Measurements from ENCODE around the gene CLK2.
"Not testable (repeated sequence)": the region's sequence is repeated elsewhere in the genome, so short reads cannot be mapped to it uniquely, and the experiment has no call there.

The CLK2 gene

DNA sequence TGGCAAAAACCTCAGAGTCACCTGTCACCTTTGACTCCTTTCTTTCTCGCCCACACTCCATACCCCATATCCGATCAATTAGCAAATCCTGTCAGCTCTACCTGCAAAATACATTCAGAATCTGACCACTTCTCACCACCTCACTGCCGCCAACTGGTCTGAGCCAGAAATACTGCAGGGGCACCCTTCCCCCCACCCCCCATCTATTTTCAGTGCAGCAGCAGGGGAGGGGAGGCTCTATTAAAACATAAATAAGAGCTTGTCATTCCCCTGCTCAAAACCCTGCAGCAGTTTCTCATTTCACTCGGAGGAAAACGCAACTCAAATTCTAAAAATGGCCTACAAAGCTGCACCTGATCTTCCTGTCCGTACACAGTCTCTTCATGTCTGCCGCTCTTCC, 24.1 kb upstream of the CLK2 start:
- DNase-seq (ENCODE audit: low read depth in 1 of 2, low spot score in 1 of 2), result no peak

DNA sequence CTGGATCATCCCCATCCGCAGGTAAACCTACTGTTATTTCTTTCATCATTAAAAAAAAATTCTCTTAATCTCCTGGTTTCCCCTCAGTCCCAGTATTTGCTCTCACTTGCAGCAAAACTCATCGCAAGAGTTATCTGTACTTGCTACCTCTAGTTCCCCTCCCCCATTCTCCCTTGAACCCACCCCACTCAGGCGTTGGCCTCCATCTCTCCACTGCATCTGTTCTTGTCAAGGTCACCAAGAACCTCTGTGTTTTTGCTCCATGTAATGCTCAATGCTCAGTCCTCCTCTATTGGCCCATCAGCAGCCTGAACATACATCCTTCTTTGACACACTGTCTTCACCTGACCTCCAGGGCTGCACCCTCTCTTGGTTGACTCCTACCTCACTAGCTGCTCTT, 23.4 kb upstream of the CLK2 start:
- no peak for DNase-seq (ENCODE audit: low read depth in 1 of 2, low spot score in 1 of 2)

DNA sequence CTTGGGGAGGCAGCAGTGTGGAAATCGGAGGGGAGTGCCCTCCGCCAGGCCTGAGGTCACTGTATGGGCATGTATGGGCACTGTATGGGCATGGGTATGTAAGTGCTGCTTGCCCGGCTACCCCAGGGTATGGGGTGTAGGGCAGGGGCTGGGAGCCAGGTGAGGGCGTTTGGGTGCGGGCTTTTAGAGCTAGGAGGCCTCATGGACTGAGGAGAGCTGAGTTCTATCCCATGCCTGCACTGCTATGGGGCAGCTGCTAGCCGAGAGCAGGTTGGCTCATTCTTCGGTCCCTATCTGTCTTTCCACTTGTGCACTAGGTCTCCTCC, 22.6 kb upstream of the CLK2 start:
- DNase-seq (ENCODE audit: low read depth in 1 of 2, low spot score in 1 of 2), result no peak

DNA sequence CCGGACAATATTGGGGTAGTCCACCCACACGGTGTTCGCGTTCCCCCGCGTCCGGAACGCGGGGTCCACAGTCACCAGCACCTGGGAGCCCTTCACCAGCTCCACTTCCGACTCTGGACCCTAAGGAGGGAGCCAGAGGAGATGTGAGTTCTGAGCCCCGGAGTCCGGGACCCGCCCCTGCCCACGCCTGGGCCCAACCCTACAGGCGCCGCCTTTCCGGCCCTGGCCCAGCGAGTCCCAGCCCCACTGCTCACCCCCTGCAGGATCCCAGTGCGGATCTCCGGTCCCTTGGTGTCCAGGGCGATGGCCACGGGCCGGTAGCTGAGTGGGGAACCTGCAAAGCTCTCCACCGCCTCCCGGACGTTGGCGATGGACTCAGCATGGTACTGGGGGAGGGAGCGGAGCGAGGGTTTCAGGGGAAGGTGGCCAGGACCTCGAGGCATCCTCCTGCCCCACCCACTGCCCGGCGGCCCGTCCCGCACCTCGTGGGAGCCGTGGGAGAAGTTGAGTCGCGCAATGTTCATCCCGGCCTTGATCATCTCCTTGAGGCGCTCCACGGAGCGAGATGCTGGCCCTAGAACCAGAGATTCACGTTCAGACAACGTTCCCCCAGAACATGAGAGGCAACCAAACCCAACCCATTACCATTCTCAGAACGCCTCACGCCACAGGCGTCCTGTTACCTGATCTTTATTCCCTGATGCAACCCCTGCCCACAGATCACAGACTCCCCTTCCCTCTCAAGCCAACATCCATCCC, 22.1 kb upstream of the CLK2 start:
- DNase-seq (ENCODE audit: low read depth in 1 of 2, low spot score in 1 of 2), result no peak

DNA sequence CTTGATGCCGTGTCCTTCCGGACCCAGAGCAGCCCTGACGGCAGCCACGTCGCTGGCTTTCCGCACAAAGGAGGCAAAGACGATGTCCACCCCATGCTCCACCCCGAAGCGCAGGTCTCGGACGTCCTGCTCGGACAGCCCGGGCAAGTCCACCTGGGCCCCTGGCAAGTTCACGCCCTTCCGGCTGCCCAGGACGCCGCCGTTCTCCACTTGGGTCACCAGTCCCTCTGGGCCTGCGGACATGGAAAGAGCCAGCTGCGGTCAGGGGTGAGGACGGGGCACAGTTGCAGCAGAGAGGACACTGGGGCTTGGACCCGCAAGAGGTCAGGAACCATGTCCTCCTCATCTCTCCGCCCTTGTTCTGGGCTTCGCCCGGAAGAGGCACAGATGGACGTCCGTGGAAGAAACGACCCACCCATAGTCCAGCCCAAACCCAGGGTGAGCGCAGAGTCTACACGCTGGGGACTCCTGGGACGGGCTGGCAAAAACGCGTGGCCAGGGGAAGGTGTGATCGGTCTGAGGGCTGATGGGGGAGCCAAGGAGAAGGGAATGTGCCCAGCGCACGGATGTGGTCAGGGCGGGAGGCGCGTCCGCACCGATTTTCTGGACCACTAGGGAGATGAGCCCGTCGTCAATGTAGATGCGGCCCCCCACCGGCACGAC, 21.3 kb upstream of the CLK2 start:
- no peak for DNase-seq (ENCODE audit: low read depth in 1 of 2, low spot score in 1 of 2)

DNA sequence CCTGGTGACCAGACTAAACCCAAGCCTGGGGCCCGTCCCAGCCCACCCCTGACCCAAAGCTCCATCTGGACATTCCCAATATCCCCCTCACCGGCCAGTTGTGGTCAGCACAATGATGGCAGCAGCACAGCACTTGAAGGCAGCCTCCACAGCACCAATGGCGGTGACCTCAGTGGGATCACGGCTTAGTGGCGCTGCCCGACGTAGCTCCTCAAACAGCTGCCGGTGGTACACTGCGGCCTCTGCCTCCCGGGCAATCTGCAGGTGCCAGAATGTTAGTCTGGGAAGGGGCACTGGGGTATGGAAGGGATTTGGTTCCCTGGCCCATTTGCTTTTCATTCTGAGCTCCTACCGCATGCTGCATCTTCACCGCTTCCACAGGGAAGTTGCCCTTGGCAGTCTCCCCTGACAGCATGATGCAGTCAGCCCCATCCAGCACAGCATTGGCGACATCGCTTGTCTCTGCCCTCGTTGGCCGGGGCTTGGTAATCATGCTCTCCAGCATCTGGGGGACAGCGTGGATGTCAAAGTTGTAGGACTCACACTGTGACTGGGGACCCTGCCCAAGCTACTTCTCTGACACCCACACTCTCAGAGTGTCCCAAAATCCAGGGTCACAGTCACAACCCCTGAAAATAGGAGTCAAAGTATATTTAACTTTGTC, 19.9 kb upstream of the CLK2 start:
- no peak for DNase-seq (ENCODE audit: low read depth in 1 of 2, low spot score in 1 of 2)

DNA sequence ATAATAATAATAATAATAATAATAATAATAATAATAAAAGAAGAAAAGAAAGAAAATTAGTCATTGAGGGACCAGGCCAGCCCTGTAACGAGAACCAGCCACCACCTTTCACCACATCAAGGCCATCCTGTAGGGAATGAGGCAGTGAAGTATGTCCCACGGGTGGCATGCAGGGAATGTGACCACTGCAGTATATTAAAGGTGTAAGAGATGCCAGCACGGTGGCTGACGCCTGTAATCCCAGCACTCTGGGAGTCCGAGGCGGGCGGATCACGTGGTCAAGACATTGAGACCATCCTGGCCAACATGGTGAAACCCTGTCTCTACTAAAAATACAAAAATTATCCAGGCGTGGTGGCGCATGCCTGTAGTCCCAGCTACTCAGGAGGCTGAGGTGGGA, 17.7 kb upstream of the CLK2 start:
- DNase-seq (ENCODE audit: low read depth in 1 of 2, low spot score in 1 of 2), result not testable (repeated sequence)

DNA sequence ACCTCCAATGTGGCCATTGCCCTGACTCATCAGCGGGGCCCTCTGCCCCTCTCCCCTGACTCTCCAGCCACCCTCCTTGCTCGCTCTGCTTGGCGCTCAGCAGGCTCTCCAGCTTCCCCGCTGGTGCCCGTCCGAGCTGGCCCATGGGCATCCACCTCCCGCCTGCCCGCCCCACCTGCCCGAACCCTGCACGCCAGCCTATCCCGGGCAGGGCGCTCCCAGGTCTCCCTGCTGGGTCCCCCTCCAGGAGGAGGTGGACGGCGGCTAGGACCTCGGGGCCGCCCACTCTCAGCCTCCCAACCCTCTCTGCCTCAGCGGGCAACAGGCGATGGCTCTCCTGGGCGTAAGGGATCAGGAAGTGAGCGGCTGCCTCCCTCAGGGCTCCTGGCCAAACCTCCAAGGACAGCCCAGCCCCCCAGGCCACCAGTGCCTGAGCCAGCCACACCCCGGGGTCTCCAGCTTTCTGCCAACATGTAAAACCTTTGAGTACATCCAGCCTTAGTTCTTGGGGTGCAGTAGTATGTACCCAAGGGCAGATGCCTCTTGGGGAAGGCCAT, 14.8 kb upstream of the CLK2 start:
- DNase-seq (ENCODE audit: low read depth in 1 of 2, low spot score in 1 of 2), result no peak

DNA sequence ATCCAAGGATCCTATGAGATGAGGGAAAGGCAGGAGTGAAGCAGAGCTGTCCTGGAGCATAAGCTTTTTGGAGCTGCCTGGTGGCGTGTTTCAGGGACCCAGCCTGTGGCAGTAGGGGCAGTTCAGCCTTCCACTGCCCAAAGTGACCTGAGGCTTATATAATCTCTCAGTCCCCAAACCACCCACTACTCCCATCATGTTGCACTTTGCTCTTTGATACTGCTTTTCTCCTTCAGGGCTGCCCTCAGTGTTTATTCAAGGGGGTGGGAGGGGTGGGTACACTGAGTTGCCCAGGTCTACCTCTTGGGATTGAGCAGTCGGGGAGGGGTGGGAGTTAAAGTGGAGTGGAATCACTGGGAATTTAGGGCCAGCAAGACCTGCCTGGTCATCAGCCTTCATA, 13.2 kb upstream of the CLK2 start:
- no peak for DNase-seq (ENCODE audit: low read depth in 1 of 2, low spot score in 1 of 2)

DNA sequence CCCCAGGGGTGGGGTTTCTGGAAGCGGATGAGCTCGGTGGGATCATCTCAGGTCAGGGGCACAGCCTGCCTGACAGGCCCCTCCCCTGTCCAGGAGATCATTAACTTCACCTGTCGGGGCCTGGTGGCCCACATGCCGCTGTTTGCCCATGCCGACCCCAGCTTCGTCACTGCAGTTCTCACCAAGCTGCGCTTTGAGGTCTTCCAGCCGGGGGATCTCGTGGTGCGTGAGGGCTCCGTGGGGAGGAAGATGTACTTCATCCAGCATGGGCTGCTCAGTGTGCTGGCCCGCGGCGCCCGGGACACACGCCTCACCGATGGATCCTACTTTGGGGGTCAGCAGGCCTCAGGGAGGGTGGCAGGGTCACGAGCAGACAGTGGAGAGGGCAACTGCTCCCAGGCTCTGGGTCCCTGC, 12.3 kb upstream of the CLK2 start:
- no peak for DNase-seq (ENCODE audit: low read depth in 1 of 2, low spot score in 1 of 2)

DNA sequence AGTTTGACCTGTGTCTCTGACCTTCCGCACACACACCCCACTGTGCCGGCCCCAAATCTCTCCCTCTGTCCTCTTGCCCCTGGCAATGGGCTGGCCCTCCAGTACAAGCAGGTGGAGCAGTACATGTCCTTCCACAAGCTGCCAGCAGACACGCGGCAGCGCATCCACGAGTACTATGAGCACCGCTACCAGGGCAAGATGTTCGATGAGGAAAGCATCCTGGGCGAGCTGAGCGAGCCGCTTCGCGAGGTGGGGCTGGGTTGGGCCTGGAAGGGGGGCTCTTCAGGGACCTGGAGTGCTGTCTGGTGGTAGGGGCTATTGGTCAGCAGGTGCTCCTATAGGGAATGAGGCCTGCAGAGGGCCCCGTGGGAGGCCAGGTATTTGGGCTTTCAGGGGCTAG, 11.8 kb upstream of the CLK2 start:
- DNase-seq (ENCODE audit: low read depth in 1 of 2, low spot score in 1 of 2), result no peak

DNA sequence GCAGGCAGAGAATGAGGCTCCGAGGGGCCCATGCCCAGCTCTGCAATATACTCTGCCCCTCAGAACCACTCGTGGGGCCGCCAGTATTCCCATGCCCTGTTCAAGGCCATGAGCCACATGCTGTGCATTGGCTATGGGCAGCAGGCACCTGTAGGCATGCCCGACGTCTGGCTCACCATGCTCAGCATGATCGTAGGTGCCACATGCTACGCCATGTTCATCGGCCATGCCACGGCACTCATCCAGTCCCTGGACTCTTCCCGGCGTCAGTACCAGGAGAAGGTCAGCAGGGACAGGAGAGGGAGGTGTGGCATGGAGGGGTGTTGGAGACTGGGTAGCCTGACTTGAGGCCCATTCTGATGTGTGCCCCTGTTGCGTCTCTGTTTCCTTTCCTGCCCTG, 11.2 kb upstream of the CLK2 start:
- DNase-seq (ENCODE audit: low read depth in 1 of 2, low spot score in 1 of 2), result no peak

DNA sequence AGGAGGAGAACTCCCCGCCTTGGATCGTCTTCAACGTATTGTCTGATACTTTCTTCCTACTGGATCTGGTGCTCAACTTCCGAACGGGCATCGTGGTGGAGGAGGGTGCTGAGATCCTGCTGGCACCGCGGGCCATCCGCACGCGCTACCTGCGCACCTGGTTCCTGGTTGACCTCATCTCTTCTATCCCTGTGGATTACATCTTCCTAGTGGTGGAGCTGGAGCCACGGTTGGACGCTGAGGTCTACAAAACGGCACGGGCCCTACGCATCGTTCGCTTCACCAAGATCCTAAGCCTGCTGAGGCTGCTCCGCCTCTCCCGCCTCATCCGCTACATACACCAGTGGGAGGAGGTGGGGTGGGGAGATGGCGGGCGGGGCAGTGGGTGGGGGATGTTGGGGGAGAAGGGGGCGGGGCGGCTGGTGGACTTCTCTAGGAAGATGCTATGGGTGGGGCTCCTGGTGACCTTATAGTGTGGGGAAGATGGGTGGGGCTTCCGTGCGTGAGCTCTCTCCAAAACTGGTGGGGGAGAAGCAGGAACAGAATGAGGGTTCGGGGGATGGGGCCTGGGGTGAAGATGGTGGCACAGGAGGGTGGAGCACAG, 9.3 kb upstream of the CLK2 start:
- no peak for DNase-seq (ENCODE audit: low read depth in 1 of 2, low spot score in 1 of 2)

DNA sequence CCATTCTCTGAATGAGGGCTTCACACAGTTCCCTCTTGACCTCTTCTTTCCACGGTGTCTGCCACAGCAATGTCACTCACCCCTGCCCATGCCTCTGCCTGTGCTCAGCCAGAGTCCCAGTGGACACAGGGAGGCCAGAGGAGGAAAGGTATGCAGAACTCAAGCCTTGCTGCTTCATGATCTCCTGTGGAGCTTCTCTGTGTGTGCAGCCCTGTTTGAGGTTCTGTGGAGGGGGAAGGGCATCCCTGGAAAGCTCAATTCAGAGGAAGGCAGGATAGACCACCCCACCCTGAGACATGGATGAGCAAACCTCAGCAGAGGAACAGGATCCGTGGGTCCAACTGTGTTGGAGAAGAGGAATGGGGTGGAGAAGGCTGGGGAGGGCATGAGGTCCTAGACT, 6.0 kb upstream of the CLK2 start:
- DNase-seq (ENCODE audit: low read depth in 1 of 2, low spot score in 1 of 2), result no peak

DNA sequence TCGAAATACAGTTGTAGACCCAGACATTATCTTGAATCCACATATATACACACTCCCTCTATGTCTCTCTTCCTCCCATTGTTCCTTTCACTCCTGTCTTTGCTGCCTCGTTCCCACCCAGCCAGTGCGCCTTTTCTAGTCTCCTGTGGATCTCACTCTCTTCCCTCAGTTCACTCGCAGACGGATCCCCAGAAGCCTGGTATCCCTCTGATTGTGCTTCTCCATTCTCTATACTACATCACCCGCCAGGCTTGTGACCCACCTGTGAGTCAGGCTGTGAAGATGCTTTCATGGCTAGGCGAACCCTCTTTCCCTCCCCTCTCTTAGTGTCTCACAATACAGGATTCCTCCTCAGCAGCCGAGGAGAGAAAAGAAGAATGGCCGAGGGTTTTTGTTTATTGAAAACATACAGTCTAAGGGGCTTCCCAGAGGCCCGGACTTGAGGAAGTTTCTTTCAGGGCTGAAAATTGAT, 5.4 kb upstream of the CLK2 start:
- no peak for DNase-seq (ENCODE audit: low read depth in 1 of 2, low spot score in 1 of 2)

DNA sequence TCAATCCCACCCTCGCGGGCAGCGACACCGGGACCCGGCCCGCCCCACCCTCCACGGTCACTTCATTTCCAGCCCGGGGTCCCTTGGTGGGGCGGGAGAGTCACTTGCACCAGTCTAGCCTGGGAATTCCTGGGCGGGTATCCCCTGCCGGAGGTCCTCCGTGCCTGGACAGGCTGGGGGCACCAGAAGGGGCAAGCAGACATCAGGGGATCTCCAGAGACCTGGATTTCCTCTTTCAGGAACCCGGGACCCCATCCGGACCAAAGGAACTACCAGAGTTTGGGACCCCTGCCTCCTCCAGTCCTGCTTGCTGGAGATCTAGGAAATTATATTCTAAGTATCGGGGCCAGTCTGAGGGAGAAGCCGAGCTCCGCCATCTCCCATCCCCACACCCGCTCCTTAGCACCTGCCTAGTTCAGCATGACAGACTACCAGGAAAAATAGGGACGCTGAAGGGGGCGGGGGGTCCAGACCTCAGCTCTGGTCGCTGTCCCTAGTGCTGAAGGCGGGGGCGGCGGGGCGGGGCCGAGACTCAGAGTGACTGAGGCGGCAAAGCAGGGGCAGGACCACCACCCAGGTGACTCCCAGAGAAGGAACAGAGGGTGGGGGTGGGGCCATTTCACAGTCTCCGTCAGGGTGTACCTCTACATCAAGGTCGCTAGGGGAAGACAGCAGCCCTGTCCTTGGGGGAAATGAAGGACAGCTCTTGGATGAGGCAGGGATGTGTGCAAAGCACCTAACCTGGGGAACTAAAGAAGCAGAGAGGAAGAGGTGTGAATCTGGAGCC, 4.8 kb upstream of the CLK2 start:
- peak; percentile 45 to 61 for DNase-seq (ENCODE audit: low read depth in 1 of 2, low spot score in 1 of 2)

DNA sequence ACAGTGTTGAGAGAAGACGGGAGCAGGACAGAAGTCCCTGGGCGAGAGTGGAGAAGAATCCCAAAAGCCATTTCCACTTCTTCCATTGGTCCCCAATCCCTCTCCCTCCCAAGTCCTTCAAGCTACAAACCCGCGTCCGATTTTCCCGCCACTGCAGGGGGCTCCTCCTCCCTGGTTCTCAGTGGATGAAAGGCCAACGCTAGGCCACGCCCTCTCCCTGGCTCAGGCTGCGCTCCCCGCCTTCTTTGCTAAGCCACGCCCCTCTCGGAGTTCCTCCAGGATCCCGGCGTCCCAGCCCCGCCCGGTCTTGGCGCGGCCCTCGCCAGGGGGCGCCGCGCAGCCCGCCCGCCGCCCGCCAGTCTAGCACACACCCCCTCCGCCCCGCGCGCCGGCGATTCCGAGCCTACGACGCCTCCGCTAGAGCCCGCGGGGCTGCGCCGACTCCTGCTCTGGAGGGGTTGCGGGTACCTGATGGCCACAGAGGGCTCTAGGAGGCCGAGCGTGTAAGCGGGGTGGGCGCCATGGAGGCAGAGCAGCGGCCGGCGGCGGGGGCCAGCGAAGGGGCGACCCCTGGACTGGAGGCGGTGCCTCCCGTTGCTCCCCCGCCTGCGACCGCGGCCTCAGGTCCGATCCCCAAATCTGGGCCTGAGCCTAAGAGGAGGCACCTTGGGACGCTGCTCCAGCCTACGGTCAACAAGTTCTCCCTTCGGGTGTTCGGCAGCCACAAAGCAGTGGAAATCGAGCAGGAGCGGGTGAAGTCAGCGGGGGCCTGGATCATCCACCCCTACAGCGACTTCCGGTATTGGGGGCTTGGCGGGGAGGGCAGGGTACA, 4.0 kb upstream of the CLK2 start, which contains the start of gene HCN3:
Gene HCN3 (plus strand): TSS at position 394 of the 832 bp plus-strand sequence. CDS start 128 bp downstream, at position 522.
- peak; percentile 79 to 89 for DNase-seq (ENCODE audit: low read depth in 1 of 2, low spot score in 1 of 2)

DNA sequence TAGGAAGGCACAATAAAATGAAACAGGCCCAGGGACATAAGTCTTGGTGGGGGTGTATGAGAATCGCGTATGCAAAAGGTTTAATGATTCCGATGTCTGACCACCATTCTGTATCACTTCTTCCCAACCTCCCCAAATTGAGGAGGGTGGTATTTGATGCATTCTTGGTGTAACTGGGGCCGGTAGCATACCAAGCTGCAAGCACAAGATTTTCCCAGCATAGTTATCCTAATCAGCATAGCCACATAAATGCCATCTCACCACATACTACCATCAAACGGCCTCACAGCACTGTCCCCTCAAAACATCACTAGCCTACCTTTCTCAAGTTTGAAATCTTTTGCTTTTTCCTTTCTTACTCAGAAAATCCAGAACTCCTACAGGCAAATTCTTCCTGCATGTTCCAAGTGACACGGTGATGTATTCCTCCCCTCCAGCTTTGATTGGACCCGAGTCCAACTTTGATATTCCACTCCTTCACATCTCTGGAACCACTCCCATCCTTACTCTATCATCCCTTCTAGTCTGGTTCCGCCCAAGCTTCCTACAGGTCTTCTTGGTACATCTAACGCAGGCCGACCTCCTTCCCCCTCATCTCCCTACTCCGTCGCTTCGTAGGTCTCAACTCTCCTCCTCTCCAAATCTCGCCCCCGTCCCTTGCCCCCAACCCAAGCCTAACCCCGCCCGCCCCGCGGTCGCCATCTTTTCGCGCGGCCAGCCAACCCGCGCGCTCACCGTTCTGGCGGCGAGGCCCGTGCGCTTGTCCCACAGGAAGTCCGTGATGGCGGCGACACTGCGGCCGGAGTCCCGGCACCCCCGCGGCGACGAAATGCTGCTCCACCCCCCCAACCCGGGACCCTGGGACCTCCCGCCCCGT, 600 bp downstream of the CLK2 start:
- no peak for DNase-seq (ENCODE audit: low read depth in 1 of 2, low spot score in 1 of 2)

DNA sequence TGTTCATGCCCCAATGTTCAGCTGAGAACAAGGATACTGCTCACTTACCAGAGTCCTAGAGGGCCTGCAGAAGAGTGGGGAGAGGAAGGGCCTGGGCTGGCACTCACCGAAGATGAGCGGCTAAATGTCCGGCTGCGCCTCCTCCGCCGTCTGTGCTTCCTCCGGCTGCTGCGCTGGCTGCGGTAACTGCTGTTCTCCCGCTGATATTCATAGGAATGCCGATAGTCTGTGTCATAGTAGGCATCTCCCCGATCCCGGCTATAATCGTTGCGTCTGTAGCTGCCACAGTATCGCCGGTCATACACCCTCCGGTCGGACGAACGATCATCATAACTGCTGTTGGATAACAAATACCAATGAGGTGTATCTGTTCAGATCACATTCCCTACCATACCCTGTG, 3.9 kb downstream of the CLK2 start:
- DNase-seq (ENCODE audit: low read depth in 1 of 2, low spot score in 1 of 2), result no peak
